Measurements from ENCODE around the gene APLF. TPM values are rescaled to one million over a fixed set of nuclear protein-coding genes. Genes with fewer than 3 reads are reported as not detected.

Gene APLF
- total RNA-seq: 1 to 10 TPM; 1.3 to 3.4 TPM
- long read RNA-seq, partial matches to known transcripts: 0 of 2 reads
- long read RNA-seq, other reads (novel, unspliced or antisense): 0 of 2 reads

- ATAC-seq (peak; percentile 94), DNase-seq (peak; percentile 98 to 99)
- intact Hi-C loops (cut with DNase I, micrococcal nuclease): loop anchor here in 1 of 2 donors (10.0 kb wide), 1 partner anchor 247 kb away; no protein-coding TSS in a partner anchor
These were observed at the start of gene APLF, which contains the start of gene FBXO48 for GRCh38 chr2:68467077-68467960. TSS of gene APLF (plus strand) at chr2:68467585. CDS start at chr2:68467732, 147 bp downstream. TSS of gene FBXO48 (minus strand) at chr2:68467294. CDS start at chr2:68465145, 2,149 bp downstream.

- intact Hi-C loops (cut with DNase I, micrococcal nuclease): no loop called here
- DNase-seq (no peak), ATAC-seq (no peak)
These were observed 49.5 kb upstream of the APLF start for GRCh38 chr2:68417926-68418325.

GRCh38 chr2:68418419-68418818 is 49.0 kb upstream of the APLF start:
- intact Hi-C loops (cut with DNase I, micrococcal nuclease): no loop called here
- ATAC-seq (no peak), DNase-seq (no peak)

GRCh38 chr2:68418855-68419254 is 48.5 kb upstream of the APLF start:
- no peak for DNase-seq
- intact Hi-C loops (cut with DNase I, micrococcal nuclease): no loop called here
- ATAC-seq: no peak

- intact Hi-C loops (cut with DNase I, micrococcal nuclease): no loop called here
- no peak for ATAC-seq
- DNase-seq: no peak
These were observed 47.0 kb upstream of the APLF start for GRCh38 chr2:68420254-68420910.

- DNase-seq (no peak), ATAC-seq (no peak)
- intact Hi-C loops (cut with DNase I, micrococcal nuclease): no loop called here
These were observed 43.3 kb upstream of the APLF start for GRCh38 chr2:68423966-68424650.

GRCh38 chr2:68425503-68425902 is 41.9 kb upstream of the APLF start:
- intact Hi-C loops (cut with DNase I, micrococcal nuclease): no loop called here
- ATAC-seq (no peak), DNase-seq (no peak)

- ATAC-seq (no peak), DNase-seq (no peak)
- intact Hi-C loops (cut with DNase I, micrococcal nuclease): no loop called here
These were observed 40.9 kb upstream of the APLF start for GRCh38 chr2:68426446-68426845.

GRCh38 chr2:68426848-68427579 is 40.4 kb upstream of the APLF start:
- intact Hi-C loops (cut with DNase I, micrococcal nuclease): no loop called here
- DNase-seq (no peak), ATAC-seq (no peak)

- no peak for DNase-seq
- intact Hi-C loops (cut with DNase I, micrococcal nuclease): no loop called here
- ATAC-seq: no peak
These were observed 39.3 kb upstream of the APLF start for GRCh38 chr2:68428126-68428525.

GRCh38 chr2:68428746-68429145 is 38.6 kb upstream of the APLF start:
- DNase-seq: no peak
- intact Hi-C loops (cut with DNase I, micrococcal nuclease): no loop called here

GRCh38 chr2:68429311-68429826 is 38.0 kb upstream of the APLF start:
- DNase-seq: no peak
- ATAC-seq: no peak
- intact Hi-C loops (cut with DNase I, micrococcal nuclease): no loop called here

More at GRCh38 chr2:68428746-68429145, 38.6 kb upstream of the APLF start:
- no peak for ATAC-seq

- DNase-seq (no peak), ATAC-seq (no peak)
- intact Hi-C loops (cut with DNase I, micrococcal nuclease): no loop called here
These were observed 35.9 kb upstream of the APLF start for GRCh38 chr2:68431316-68431972.

GRCh38 chr2:68432696-68433658 is 34.4 kb upstream of the APLF start:
- intact Hi-C loops (cut with DNase I, micrococcal nuclease): no loop called here
- DNase-seq (peak in 1 of 2 donors; percentile 30), ATAC-seq (peak; percentile 85)

GRCh38 chr2:68434981-68435380 is 32.4 kb upstream of the APLF start:
- intact Hi-C loops (cut with DNase I, micrococcal nuclease): no loop called here
- ATAC-seq (no peak), DNase-seq (no peak)

- ATAC-seq (no peak), DNase-seq (no peak)
- intact Hi-C loops (cut with DNase I, micrococcal nuclease): no loop called here
These were observed 31.8 kb upstream of the APLF start for GRCh38 chr2:68435615-68436014.

GRCh38 chr2:68436270-68436669 is 31.1 kb upstream of the APLF start:
- no peak for ATAC-seq
- intact Hi-C loops (cut with DNase I, micrococcal nuclease): no loop called here
- DNase-seq: no peak
